Stimulated activated CD8-positive, alpha-beta memory T cell treated with anti-CD3 and anti-CD28 coated beads, Interleukin-15, amount 100 ng/mL, for 48 hours (primary cell): Measurements from ENCODE around the gene TIMM10B.
A peak's percentile ranks its signal among the peaks of the same experiment; 100 is the strongest.

ENCODE experiments used
- DNase-seq, 2 donors: peaks; one replicate each; pipeline ENCODE4 v3.0.0-alpha.2; 2020; ENCODE audit warnings: low read depth in 2 of 2

TIMM10B gene

DNA sequence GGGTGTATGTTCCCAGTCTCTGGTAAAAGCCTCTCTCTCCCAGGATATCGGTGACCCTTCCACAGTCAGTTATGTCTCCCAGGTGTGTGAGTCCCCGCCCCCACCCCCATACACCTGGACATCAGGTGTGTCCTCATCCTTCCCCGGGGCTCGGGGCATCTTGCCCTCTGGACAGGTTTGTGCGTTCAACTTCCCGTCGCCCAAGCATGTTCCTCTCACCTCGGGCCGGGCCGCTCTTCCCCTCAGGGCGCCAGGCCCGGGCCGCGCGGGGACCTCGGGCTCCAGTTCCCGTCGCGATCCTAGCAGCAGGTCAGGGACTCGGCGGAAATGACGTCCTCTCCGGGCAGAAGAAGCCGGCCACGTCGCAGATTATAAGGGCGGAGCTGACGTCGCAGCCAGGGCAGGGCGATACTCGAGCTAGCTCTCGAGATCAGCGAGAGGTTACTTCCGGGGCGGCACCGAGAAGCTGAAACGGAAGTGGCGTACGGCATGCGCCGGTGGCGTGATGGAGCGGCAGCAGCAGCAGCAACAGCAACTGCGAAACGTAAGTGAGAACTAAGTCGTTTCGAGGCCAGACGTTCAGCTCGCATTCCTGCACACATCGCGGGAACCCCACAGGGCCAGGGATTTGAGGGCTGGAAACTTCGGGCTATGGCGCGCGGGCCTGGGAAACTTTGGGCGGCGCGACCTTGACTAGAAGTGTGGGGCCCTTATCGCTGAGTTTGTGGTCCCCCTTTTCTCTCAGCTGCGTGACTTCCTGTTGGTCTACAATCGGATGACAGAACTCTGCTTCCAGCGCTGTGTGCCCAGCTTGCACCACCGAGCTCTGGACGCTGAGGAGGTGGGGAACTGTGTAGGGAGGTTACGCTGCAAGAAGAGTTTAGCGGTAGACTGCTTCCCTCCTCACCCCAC is at the start of gene TIMM10B, which contains the start of gene ARFIP2:
Gene TIMM10B (plus strand): TSS at position 490 of the 912 bp plus-strand sequence. CDS start 16 bp downstream, at position 506.
Gene ARFIP2 (minus strand): TSS at position 320 of the 912 bp plus-strand sequence. CDS start 910 bp downstream, outside the sequence.
- DNase-seq = peak; percentile 97

GRCh38 chr11:6431861-6432260 is 49.4 kb upstream of the TIMM10B start:
- DNase-seq = no peak

DNA sequence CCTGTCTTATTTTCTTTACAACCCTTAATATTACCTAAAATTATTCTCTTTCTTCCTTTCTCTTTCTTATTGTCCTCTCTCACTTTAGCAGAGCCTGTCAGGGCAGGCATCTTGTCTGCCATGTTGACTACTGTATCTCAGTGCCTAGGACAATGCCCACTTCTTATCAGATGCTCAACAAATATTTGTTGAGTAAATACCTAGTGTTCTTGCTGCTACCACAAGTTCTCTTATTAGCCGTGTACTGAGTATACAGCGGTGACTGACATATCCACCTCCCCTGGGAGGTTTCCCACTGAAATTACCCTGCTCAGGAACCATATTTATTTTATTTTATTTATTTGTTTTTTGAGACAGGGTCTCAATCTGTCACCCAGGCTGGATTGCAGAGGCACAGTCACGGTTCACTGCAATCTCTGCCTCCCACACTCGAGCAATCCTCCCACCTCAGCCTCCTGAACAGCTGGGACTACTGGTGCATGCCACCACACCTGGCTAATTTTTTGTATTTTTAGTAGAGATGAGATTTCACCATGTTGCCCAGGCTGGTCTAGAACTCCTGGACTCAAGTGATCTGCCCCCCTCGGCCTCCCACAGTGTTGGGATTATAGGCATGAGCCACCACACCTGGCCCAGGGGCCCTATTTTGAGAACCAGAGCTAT is 47.2 kb upstream of the TIMM10B start:
- DNase-seq = no peak

DNA sequence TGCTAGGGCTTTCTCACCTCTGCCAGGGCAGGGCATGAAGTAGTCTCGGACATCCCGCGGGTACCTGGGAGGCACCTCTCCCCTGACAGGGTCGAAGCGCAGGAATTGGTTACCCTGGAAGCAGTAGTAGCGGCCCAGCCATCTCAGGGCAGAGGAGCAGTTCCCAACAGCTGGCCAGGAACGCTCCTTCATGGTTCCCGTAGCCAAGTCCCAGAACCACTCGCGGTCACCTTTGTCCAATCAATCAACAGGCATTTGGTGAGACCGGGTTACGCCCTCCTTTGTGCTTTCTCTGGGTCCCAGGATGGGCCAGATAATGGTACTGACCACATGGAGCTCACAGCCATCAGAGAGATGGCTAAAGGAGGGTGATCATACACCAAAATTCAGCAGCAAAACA is 43.9 kb upstream of the TIMM10B start:
- no peak for DNase-seq

GRCh38 chr11:6437993-6438392 is 43.3 kb upstream of the TIMM10B start:
- no peak for DNase-seq

GRCh38 chr11:6438979-6439571 is 42.2 kb upstream of the TIMM10B start:
- DNase-seq = no peak

DNA sequence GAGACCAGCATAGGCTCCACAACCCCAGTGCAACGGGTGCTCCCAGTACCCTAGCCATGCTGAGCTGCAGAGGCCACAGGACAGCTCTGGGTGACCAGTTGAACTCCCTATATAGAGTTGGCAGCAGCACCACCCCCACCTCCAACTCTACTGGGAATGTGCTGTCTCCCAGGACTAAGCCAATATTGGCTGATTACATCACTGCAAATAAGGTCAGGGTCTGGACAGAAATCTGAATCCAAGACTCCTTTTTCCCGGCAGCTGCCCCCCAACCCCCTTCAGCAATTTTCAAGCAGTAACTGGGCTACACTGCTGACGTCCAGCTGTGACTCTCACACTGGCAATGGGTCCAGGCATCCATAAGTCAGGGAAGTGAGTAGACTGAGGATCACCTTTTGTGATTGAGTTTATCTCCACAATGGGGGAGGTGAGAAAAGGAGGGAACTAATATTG is 40.4 kb upstream of the TIMM10B start, which contains the start of gene HPX:
Gene HPX (minus strand): TSS at position 82 of the 453 bp plus-strand sequence. CDS start 24 bp downstream, at position 58.
- no peak for DNase-seq

GRCh38 chr11:6442441-6442840 is 38.9 kb upstream of the TIMM10B start:
- no peak for DNase-seq

DNA sequence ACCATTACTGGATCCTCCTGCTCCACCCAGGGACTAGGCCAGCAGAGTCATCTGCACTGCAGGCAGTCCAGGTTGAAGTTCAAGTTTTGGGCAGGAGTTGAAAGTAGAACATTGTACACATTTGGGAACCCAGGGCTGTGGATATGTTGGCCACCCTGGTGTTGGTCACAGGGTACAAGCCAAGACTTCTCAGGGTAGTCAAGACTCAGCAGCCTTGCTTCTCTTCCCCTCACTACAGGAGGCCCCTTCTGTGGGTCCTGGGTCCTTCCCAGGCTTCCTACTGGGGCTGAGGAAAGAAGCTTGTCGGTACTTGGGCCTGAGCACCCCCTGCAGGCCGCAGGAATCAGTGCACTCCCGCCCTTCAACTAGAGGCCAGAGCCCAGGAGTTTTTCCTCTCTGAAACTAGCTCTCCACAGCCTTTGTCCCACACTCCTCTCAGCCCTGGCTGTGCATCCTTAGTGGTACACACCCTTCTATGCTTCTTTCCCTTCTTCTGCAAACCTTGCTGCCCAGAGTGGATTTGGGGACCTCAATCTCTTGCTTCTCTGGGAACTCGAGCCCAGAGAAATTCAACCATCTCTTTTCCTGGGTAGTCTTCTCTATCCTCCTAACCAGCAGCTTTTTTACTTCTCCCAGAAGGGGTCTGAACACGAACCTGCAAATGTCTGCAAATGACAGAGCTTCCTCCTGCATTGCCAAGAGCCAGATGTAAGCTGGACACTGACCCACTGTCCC is 37.9 kb upstream of the TIMM10B start:
- DNase-seq = peak; percentile 26 to 27

GRCh38 chr11:6448574-6448973 is 32.7 kb upstream of the TIMM10B start:
- no peak for DNase-seq

DNA sequence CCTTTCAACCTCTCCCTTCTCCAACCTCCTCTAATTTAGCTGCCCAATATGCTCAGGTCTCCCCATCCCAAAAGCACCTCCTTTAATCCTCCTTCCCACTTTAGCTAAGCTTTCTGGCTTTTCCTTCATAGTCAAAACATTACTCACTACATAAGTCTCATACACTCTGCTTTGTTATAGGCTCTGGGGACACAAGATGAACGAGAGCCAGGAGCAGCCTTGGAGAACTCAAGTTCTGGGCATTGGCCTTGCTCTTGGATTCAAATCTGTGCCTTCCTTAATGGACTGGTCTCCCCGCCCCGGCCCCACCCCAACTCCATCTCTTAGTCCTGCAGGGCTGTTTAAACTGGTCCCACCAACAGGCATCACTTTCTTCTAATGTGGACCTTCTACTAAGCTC is 29.1 kb upstream of the TIMM10B start:
- DNase-seq = no peak

DNA sequence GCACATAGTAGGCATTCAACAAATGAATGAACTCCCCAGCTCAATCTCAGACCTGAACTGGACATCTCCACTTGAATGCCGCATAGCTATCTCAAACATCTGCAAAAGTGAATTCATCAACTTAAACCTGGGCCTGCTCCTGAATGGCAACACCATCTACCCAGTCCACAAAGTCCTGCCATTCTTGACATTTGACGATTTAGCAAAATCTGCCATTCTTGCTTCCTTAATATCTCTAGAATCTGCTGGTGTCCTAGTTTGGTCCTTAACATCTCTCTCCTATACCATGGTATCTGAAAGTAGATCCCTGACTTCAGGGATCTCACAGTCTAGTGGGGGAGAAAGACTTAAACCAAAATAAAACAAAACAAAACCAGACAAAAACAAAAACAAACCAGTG is 28.1 kb upstream of the TIMM10B start:
- no peak for DNase-seq

DNA sequence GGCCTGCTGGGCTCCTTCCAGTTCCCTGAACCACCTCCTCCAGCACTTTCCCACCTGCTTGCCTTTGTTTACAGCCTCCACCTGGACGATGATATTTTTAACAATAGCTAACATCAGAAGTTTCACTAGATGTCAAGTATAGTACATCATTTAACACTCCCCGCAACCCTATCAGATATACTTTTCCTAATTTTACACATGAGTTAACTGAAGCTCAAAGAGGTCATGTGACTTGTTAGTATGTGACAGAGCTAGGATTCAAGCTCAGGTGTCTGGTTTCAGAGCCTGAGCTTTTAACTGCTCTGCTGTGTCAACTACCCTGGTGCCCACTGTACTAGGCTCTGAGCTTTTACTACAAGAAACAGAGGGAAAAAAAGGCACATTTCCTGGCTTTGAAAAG is 26.2 kb upstream of the TIMM10B start:
- no peak for DNase-seq

DNA sequence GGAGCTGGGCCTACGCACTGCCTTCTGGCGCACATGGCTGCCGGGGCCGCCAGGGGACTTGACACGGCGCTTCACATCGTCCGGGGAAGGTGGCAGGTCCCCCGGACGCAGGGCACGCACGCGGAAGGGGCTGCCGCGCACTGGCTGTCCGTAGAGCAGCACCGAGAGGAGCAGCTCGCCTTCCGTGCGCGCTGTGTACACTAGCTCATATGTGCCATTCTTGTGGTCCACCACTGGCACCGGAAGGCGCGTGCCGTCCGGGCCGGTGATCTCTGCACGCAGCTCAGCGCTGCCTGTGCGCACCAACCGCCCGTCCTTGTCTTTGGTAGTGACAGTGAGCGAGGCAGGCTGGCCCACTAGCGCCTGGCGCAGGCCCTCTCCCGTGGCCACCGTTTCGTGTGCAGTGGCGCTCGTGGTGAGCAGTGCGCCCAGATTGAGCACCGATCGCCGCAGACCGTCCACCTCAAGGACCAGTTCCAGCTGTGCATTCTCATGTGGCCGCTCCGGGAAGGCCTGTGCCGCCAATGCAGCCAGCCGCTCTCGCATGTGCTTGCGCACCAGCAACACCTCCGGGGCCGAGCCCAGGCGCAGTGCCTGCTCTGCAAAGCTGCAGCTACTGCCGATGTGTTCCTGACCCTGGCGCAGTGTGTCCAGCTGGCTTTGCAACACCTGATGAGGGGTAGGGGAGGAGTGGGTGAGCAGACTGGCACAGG is 24.8 kb upstream of the TIMM10B start:
- no peak for DNase-seq

DNA sequence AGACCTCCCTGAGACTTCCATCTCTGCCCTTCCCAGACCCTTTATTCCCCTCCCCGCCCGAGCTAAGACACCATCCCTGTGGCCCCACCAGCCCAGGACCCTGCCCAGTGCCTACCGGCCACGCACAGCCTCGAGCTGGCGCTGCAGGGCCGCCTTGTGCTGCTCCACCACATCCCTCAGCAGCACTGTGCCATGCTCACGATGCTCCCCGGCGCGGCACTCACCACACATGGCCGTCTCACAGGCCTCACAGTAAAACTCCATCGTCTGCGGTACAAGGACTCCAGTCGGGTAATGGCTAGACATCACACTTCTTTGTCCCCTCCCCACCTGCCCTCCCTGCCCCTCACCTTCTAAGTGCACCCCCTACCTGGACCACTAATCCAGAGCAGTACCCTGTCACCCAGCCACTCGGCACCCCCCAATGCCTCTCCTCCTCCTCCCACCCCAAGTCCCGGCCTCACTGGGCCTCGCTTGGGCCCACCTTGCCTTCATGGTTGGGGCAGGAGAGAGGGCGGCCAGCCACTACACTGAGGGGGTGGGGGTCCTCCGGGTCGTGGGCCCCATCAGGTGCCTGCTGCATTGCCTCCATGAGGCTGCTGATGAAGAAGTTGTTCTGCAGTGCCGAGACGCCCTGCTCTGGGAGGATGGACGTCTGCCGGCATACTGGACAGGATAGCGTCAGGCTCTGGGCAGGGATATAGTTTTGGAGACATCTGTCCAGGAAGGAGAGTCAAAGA is 23.6 kb upstream of the TIMM10B start:
- DNase-seq = no peak

GRCh38 chr11:6458352-6459098 is 22.8 kb upstream of the TIMM10B start:
- DNase-seq = no peak

DNA sequence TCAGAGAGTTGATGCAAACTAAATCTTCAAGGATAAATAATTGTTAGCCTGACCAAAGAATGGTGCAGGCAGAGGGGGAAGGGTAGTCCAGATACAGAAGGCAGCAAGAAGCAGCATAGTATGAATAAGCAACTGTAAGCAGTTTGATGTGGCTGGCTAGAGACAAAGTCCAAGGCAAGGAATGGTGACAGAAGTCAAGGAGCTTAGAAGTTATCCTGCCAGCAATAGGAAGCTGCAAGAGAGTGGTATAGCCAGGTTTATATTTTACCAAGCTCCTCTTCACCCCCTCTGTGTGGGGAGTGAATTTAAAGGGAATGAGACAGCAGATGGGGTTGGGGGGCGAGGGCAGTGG is 22.2 kb upstream of the TIMM10B start:
- no peak for DNase-seq

GRCh38 chr11:6468712-6469495 is 12.4 kb upstream of the TIMM10B start:
- no peak for DNase-seq

DNA sequence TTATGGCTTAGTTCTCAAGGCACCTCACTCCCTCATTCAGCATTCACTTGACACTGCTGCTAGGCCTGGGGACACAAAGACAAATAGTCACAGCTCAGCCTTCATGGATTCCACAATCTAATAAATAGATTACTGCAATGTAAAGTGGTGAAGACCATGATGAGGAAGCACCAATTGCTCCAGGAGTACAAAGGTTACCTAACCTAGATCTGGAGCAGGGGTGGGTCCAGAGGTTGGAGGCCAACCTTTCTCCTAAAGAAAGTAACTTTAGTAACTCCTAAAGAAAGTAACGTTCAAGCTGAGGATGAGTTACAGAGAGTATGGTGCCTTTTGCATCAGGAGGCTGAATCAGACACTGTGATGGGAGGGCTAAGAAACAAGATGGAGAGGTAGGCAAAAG is 11.7 kb upstream of the TIMM10B start:
- DNase-seq = no peak
